Glutamatergic neuron (in vitro differentiated cells): Measurements from ENCODE around the gene CYTH1. TPM values are rescaled to one million over a fixed set of nuclear protein-coding genes. Genes with fewer than 3 reads are reported as not detected.

Source experiments
- DNase-seq: peaks from one replicate; pipeline ENCODE4 v3.0.0; 2022
- H3K27ac Mint-ChIP-seq: one replicate; pipeline ENCODE4 v1.8.0; 2020; ENCODE audit warnings: mild to moderate bottlenecking, mixed read lengths, inconsistent platforms; ENCODE audit not compliant: unreplicated experiment
- H3K27me3 Mint-ChIP-seq: one replicate; pipeline ENCODE4 v1.8.0; 2020; ENCODE audit warnings: mild to moderate bottlenecking, moderate library complexity, mixed read lengths, inconsistent platforms; ENCODE audit not compliant: unreplicated experiment
- H3K36me3 Mint-ChIP-seq: one replicate; pipeline ENCODE4 v1.8.0; 2020; ENCODE audit warnings: mild to moderate bottlenecking, mixed read lengths, inconsistent platforms; ENCODE audit not compliant: unreplicated experiment
- H3K4me1 Mint-ChIP-seq: one replicate; pipeline ENCODE4 v1.8.0; 2020; ENCODE audit warnings: mild to moderate bottlenecking, low read depth, mixed read lengths, inconsistent platforms; ENCODE audit not compliant: unreplicated experiment
- H3K4me3 Mint-ChIP-seq: one replicate; pipeline ENCODE4 v1.8.0; 2020; ENCODE audit warnings: mild to moderate bottlenecking, mixed read lengths, inconsistent platforms; ENCODE audit not compliant: unreplicated experiment
- H3K9me3 Mint-ChIP-seq: one replicate; pipeline ENCODE4 v1.8.0; 2020; ENCODE audit warnings: mild to moderate bottlenecking, moderate library complexity, mixed read lengths, inconsistent platforms; ENCODE audit not compliant: unreplicated experiment
- total RNA-seq: library from RNA; stranded (reverse); fragmentation: NEBNext Ultra II Directional; extraction: Animal tissue kit (Norgen Biotek cat#: 25700); gene quantifications from one replicate; pipeline ENCODE4 v1.2.1, GENCODE V29; 2021; ENCODE audit not compliant: unreplicated experiment
- TF ChIP-seq, protein P1 (sequence below): fragments of 200-600 bp; sonication (generic); IDR thresholded peaks from one replicate; pipeline ENCODE4 v1.5.0; 2021; ENCODE audit not compliant: partially characterized antibody, unreplicated experiment

CYTH1 gene
- total RNA-seq, 1 donor from 2014 or later, result 57.2 TPM

DNA sequence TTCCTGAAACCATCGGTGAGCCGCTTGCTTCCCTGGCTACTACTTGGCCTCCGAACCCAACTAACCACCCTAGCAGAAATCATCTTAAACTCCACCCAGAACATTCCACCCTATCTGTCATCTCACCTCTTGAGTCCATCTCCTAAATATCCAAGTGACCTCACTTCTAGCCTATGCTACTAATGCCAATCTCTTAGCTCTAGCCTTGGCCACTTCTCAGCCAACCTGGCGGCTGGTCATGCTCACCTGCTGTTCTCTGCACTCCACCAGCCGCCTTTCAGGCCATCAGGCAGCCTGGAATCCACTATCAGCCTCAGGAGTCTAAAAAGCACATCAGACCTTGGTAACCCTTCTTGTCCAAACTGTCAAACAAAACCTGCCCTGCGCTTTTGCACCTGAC, 11.9 kb upstream of the CYTH1 start:
- Mint-ChIP-seq H3K27ac (no peak overlapping the region), H3K4me3 (no peak overlapping the region), H3K27me3 (peaks cover 8% of the 10 kb centered on the region), H3K4me1 (peaks cover 13% of the 10 kb centered on the region), H3K36me3 (peaks cover 3% of the 10 kb centered on the region), H3K9me3 (peaks cover 5% of the 10 kb centered on the region)
- TF ChIP-seq, protein P1, sequence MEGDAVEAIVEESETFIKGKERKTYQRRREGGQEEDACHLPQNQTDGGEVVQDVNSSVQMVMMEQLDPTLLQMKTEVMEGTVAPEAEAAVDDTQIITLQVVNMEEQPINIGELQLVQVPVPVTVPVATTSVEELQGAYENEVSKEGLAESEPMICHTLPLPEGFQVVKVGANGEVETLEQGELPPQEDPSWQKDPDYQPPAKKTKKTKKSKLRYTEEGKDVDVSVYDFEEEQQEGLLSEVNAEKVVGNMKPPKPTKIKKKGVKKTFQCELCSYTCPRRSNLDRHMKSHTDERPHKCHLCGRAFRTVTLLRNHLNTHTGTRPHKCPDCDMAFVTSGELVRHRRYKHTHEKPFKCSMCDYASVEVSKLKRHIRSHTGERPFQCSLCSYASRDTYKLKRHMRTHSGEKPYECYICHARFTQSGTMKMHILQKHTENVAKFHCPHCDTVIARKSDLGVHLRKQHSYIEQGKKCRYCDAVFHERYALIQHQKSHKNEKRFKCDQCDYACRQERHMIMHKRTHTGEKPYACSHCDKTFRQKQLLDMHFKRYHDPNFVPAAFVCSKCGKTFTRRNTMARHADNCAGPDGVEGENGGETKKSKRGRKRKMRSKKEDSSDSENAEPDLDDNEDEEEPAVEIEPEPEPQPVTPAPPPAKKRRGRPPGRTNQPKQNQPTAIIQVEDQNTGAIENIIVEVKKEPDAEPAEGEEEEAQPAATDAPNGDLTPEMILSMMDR, result no peak
- DNase-seq, result no peak

DNA sequence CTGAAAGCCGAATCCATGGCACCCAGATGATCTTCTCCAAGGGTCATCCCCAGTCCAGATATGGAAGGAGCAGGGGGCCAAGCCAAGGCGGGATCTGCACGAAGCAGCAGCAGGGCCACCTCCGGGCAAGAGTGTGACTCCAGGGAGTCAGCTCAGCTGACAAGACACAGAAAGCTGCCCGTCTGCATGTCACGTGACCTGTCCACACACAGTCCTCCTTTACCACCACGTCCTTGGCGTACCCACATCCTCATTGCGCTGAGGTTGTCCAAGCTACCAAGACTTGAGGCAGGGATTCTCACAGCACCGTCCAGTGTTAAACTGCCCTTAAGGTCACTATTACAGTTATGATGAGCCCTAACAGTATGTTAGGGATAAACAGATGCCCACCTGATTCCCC, 11.3 kb upstream of the CYTH1 start:
- H3K9me3 Mint-ChIP-seq, result peaks cover 5% of the 10 kb centered on the region
- H3K27ac Mint-ChIP-seq, result no peak overlapping the region
- no peak for DNase-seq
- H3K36me3 Mint-ChIP-seq, result no peaks in the 10 kb centered on the region
- H3K4me3 Mint-ChIP-seq, result no peak overlapping the region
- peaks cover 5% of the 10 kb centered on the region for H3K27me3 Mint-ChIP-seq
- TF ChIP-seq, protein P1, result no peak
- H3K4me1 Mint-ChIP-seq, result peaks cover 11% of the 10 kb centered on the region

DNA sequence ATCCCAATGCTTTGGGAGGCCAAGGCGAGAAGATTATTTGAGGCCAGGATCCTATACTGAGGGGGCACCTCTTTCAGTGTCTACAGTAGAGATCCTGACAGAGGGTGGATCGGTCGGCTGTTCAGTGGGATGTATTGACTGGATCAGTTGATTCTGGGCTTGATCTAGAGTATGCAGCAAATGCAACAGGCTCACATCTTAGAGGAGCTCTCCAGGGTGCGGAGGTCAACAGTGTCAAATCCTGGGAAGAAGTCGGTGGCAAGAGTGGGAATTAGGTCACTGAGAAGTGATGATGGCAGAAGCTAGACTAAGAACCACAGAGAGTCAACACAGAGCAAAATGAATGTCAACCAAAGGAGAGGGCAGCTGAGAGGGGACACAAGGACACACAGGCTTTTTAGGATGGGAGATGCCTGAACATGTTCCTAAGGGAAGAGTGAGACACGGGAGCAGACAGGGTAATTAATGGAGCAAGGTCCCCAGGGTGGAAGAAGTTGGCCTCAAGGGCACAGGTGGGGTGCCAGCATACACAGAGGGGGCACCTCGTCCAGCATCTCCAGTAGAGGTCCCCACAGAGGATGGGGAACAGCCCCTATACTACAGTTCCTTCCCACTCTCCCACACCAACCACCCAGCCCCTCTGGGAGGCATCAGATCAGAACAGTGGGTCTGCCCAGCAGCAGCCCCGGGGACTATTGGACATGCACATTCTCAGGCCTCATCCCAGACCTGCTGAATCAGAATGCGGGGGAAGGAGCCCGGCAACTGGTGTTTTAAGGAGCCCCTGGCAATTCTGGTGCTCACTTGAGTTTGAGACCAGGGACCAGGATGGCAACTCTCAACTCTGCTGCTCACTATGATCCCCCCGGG, 10.0 kb upstream of the CYTH1 start:
- H3K4me3 Mint-ChIP-seq, result peak overlapping the region; percentile 26
- peak overlapping the region; percentile 65 for H3K27ac Mint-ChIP-seq
- peaks cover 5% of the 10 kb centered on the region for H3K9me3 Mint-ChIP-seq
- peaks cover 5% of the 10 kb centered on the region for H3K27me3 Mint-ChIP-seq
- peaks cover 11% of the 10 kb centered on the region for H3K4me1 Mint-ChIP-seq
- TF ChIP-seq, protein P1, result no peak
- DNase-seq, result no peak
- H3K36me3 Mint-ChIP-seq, result no peaks in the 10 kb centered on the region

DNA sequence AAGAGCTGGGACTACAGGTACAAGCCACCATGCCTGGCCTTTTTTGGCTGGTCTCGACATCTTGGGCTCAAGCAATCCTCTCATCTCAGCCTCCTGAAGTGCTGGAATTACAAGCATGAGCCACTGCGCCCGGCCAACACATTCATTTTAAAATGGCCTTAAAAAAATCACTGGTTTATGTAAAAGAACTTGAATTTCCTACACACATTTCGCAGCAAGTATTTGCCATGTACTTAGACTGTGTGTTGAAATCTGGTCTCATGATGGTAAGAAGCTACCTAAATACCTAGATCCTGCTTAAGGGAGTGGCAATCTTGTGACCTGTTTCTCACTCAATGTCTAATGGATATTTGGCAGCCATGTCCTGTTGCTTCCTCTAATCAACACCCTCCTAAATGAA, 8.5 kb upstream of the CYTH1 start:
- Mint-ChIP-seq H3K9me3 (peaks cover 4% of the 10 kb centered on the region), H3K36me3 (no peaks in the 10 kb centered on the region), H3K27me3 (peaks cover 4% of the 10 kb centered on the region), H3K4me3 (no peak overlapping the region), H3K4me1 (peaks cover 11% of the 10 kb centered on the region), H3K27ac (no peak overlapping the region)
- TF ChIP-seq, protein P1, result no peak
- DNase-seq, result no peak

DNA sequence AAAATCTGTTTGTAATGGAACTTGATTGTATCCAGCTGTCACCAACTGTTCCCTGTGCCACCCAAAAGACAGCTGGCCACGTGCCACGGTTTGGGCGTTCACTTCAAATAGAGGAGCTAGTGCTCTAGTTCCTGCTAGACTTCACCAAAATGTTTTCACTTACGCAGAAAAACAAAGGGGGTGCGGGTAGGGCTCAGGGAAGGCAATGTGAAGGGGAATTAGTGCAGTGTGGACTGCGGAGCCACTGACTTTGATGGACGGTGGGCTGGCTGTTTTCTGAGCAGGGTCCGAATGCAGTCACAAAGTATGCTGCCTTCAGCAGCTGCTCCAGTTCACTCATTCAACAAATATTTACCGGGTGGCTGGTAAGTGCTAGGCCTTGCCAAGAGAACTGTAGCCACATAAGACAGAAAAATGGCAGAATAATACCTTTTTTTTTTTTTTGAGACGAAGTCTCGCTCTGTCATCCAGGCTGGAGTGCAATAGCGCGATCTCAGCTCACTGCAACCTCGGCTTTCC, 7.6 kb upstream of the CYTH1 start:
- H3K36me3 Mint-ChIP-seq, result no peaks in the 10 kb centered on the region
- peak overlapping the region; percentile 28 for H3K27ac Mint-ChIP-seq
- TF ChIP-seq, protein P1, result no peak
- no peak overlapping the region for H3K4me3 Mint-ChIP-seq
- peaks cover 11% of the 10 kb centered on the region for H3K4me1 Mint-ChIP-seq
- H3K9me3 Mint-ChIP-seq, result peaks cover 4% of the 10 kb centered on the region
- peaks cover 2% of the 10 kb centered on the region for H3K27me3 Mint-ChIP-seq
- DNase-seq, result no peak
